Tibial nerve (tissue), 4 donors: ENCODE results near the gene CAMK2D. TPM values are rescaled to one million over a fixed set of nuclear protein-coding genes. Genes with fewer than 3 reads are reported as not detected.

Experiments used
- DNase-seq, 2 donors: peaks; one replicate each; pipeline ENCODE4 v3.0.0-alpha.2; 2019; ENCODE audit warnings: low spot score in 2 of 2
- H3K27ac ChIP-seq, 4 donors: fragments of 200-600 bp; sonication (generic) in 3 of 4; one replicate each; pipeline ENCODE4 v1.5.1; 2017 to 2019; ENCODE audit warnings: mild to moderate bottlenecking in 1 of 4
- H3K27me3 ChIP-seq, 2 donors: fragments of 200-600 bp; sonication (generic) in 1 of 2; one replicate each; pipeline versions ENCODE4 v1.5.1 to v1.6.0; 2017 to 2019
- H3K36me3 ChIP-seq, 3 donors: fragments of 200-600 bp; sonication (generic); one replicate each; pipeline ENCODE4 v1.5.1; 2018 to 2019
- H3K4me1 ChIP-seq, 4 donors: fragments of 200-600 bp; sonication (generic) in 3 of 4; one replicate each; pipeline ENCODE4 v1.5.1; 2017 to 2019
- H3K4me3 ChIP-seq, 4 donors: fragments of 200-600 bp; sonication (generic) in 3 of 4; one replicate each; pipeline ENCODE4 v1.5.1; 2017 to 2019; ENCODE audit warnings: mild to moderate bottlenecking in 1 of 4, moderate library complexity in 1 of 4
- H3K9me3 ChIP-seq, 4 donors: fragments of 200-600 bp; sonication (generic) in 3 of 4; one replicate each; pipeline ENCODE4 v1.5.1; 2017 to 2019
- CTCF ChIP-seq, 5 experiments: fragments of 200-600 bp in 3 of 5; fragments of 450-650 bp in 2 of 5; sonication (generic) in 3 of 5; IDR thresholded peaks; one replicate each; pipeline ENCODE4 v1.5.1; 2016 to 2019; ENCODE audit warnings: antibody characterized with exemption in 5 of 5, mild to moderate bottlenecking in 3 of 5, moderate library complexity in 2 of 5
- EP300 ChIP-seq, 2 donors: sonication (generic); formaldehyde crosslinking; IDR thresholded peaks; one replicate each; pipeline ENCODE4 v1.6.1; 2017; ENCODE audit warnings: antibody characterized with exemption in 2 of 2, mild to moderate bottlenecking in 1 of 2
- POLR2A ChIP-seq, 2 donors: fragments of 450-650 bp; IDR thresholded peaks; one replicate each; pipeline ENCODE4 v1.6.1; 2017; ENCODE audit warnings: antibody characterized with exemption in 2 of 2, mild to moderate bottlenecking in 2 of 2, moderate library complexity in 2 of 2
- WGBS, 2 donors: methylation state at CpG; one replicate each; pipeline ENCODE4 v1.1.5; 2018; 5-methylcytosine and 5-hydroxymethylcytosine counted together
- total RNA-seq, 4 donors: library from RNA; depleted of rRNA; stranded (reverse); fragments of >200 nt; gene quantifications; one replicate each; pipeline ENCODE4 v1.1.0, GENCODE V29; 2016

The CAMK2D gene
- total RNA-seq, 4 donors from 2014 or later = 30.3 to 58.5 (median 34.6) TPM

GRCh38 chr4:113409181-113409580, 352.4 kb downstream of the CAMK2D start:
- Histone ChIP-seq H3K36me3 (no peaks in the 10 kb centered on the region), H3K4me3 (no peak overlapping the region), H3K4me1 (peaks cover 0 to 5% (median 0%) of the 10 kb centered on the region in 4 donors), H3K27me3 (no peaks in the 10 kb centered on the region), H3K9me3 (no peaks in the 10 kb centered on the region), H3K27ac (no peak overlapping the region)
- TF ChIP-seq EP300 (IDR thresholded peaks at IDR 0.05) = no peak
- TF ChIP-seq CTCF (IDR thresholded peaks at IDR 0.05) = no peak
- no peak for TF ChIP-seq POLR2A (IDR thresholded peaks at IDR 0.05)
- no peak for DNase-seq
- WGBS, 2 donors = 35 to 38% methylated on average over 4 of the region's 4 CpGs

- no peak overlapping the region for H3K27ac ChIP-seq
- no peak overlapping the region for H3K4me3 ChIP-seq
- TF ChIP-seq POLR2A (IDR thresholded peaks at IDR 0.05) (no peak), CTCF (IDR thresholded peaks at IDR 0.05) (no peak), EP300 (IDR thresholded peaks at IDR 0.05) (no peak)
- DNase-seq = no peak
- no peaks in the 10 kb centered on the region for H3K9me3 ChIP-seq
- no peaks in the 10 kb centered on the region for H3K36me3 ChIP-seq
- peaks cover 0 to 5% (median 0%) of the 10 kb centered on the region in 4 donors for H3K4me1 ChIP-seq
- 88 to 89% methylated on average over 2 of the region's 2 CpGs for WGBS, 2 donors
- no peaks in the 10 kb centered on the region for H3K27me3 ChIP-seq
Observed at GRCh38 chr4:113407409-113407808, 354.1 kb downstream of the CAMK2D start.

GRCh38 chr4:113406723-113407016, 354.9 kb downstream of the CAMK2D start:
- TF ChIP-seq EP300 (IDR thresholded peaks at IDR 0.05) (no peak), POLR2A (IDR thresholded peaks at IDR 0.05) (no peak), CTCF (IDR thresholded peaks at IDR 0.05) (no peak)
- Histone ChIP-seq H3K4me1 (peaks cover 0 to 5% (median 0%) of the 10 kb centered on the region in 4 donors), H3K9me3 (no peaks in the 10 kb centered on the region), H3K36me3 (no peaks in the 10 kb centered on the region), H3K27me3 (no peaks in the 10 kb centered on the region), H3K4me3 (no peak overlapping the region), H3K27ac (no peak overlapping the region)
- no peak for DNase-seq
- 85 to 87% methylated on average over 7 of the region's 7 CpGs for WGBS, 2 donors

GRCh38 chr4:113405874-113406722, 355.4 kb downstream of the CAMK2D start:
- no peak overlapping the region for H3K4me3 ChIP-seq

More at GRCh38 chr4:113405874-113406722, 355.4 kb downstream of the CAMK2D start:
- no peaks in the 10 kb centered on the region for H3K9me3 ChIP-seq
- H3K27ac ChIP-seq = no peak overlapping the region
- H3K36me3 ChIP-seq = no peaks in the 10 kb centered on the region
- H3K27me3 ChIP-seq = no peaks in the 10 kb centered on the region
- TF ChIP-seq EP300 (IDR thresholded peaks at IDR 0.05) = no peak
- no peak for TF ChIP-seq CTCF (IDR thresholded peaks at IDR 0.05)
- TF ChIP-seq POLR2A (IDR thresholded peaks at IDR 0.05) = no peak
- WGBS, 2 donors = 75 to 82% methylated on average over 7 of the region's 7 CpGs
- DNase-seq = no peak
- H3K4me1 ChIP-seq = peaks cover 0 to 5% (median 0%) of the 10 kb centered on the region in 4 donors
